Stimulated activated CD4-positive, alpha-beta T cell treated with anti-CD3 and anti-CD28 coated beads, Interleukin-2, amount 100 ng/mL, for 48 hours (primary cell): ENCODE measurements around the gene ZNF709.
"Not testable (repeated sequence)": the region's sequence is repeated elsewhere in the genome, so short reads cannot be mapped to it uniquely, and the experiment has no call there.

ENCODE experiments used
- DNase-seq, 2 donors: peaks; one replicate each; pipeline ENCODE4 v3.0.0-alpha.2; 2020

The ZNF709 gene

DNA sequence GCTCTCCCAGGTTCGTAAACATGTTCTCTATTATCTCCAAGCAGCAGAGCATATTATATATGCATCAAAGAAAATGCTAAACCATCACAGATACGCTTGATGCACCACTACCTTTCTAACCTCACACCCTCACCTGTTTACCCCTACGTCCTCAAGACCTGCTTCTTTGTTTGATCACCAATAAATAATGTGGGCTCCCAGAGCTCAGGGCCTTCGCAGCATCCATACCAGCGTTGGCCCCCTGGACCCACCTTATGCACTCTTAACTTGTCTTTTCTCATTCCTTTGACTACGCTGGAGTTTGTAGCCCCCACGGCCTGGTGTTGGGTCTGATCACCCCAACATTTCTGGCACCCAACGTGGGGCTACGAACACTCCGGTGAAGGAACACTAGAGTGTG is 33.8 kb downstream of the ZNF709 start:
- no peak for DNase-seq

GRCh38 chr19:12448808-12449207 is 35.8 kb downstream of the ZNF709 start:
- no peak for DNase-seq

- peak; percentile 97 to 99 for DNase-seq
Measured at GRCh38 chr19:12440541-12441316, 43.9 kb downstream of the ZNF709 start, which contains the start of gene ZNF443. ZNF443 (minus strand) TSS chr19:12441021; CDS start chr19:12440914, 107 bp downstream.

DNA sequence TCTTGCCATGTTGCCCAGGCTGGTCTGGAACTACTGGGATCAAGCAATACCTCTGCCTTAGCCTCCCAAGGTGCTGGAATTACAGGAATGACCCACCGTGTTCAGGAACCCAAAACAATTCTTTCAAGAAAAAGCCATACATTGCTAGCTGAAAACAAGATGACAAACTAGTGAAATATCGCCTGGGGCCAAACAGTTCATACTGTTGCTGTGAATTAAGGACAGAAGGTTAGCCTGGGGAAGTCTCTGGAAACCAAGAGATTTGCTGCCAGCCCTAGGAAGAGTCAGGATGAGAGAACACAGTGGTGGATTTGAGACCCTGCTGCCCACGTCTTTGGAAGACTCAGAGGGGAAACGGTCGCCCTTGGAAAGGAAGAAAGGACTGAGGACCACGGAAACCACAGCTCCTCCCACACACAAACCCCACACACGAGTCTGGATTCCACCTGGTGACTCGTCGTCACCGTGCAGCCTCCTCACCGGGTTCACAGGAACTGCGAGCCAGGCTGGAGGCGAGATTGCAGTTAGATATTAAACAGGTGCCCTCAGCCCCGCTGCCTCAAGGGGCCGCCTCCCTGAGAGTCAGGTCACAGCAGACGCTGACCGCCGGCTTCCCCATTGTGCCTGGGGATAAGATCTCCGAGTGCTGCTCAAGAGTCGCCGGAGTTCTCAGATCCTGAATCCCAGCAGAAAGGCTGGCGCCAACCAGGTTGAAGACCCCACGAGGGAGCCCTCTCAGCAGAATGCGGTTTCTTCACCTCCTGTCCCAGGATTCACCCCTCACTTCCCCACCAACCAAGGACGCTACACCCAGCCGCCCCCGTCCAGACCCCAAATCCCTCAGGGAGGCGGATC is 44.7 kb downstream of the ZNF709 start:
- peak; percentile 37 to 39 for DNase-seq

GRCh38 chr19:12430726-12431299 is 53.8 kb downstream of the ZNF709 start:
- DNase-seq: not testable (repeated sequence)

GRCh38 chr19:12425888-12426274 is 58.7 kb downstream of the ZNF709 start:
- no peak for DNase-seq

DNA sequence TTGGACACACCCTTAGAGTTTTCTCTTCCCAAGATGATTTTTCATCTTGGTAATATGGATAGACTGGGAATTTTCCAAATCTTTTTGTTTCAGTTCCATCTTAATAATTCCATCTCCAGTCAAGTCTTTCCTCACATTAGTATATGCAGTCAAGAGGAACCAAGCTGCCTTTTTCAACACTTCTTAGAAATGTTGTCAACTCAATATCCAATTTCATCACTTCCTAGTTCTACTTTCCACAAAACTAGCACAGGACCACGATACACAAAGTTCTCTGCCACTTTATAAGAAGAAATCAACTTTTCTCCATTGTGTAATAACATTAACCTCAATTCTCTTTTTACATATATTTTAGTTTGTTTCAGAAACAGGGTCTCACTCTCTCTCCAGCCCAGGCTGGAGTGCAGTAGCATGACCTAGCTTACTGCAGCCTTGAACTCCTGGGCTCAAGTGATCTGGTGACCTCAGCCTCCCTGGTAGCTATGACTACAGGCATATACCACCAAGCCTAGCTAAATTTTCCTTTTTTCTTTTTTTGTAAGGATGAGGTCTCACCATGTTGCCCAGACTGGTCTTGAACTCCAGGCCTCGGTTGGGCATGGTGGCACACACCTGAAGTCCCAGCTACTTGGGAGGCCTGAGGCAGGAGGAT is 59.3 kb downstream of the ZNF709 start:
- DNase-seq: no peak

DNA sequence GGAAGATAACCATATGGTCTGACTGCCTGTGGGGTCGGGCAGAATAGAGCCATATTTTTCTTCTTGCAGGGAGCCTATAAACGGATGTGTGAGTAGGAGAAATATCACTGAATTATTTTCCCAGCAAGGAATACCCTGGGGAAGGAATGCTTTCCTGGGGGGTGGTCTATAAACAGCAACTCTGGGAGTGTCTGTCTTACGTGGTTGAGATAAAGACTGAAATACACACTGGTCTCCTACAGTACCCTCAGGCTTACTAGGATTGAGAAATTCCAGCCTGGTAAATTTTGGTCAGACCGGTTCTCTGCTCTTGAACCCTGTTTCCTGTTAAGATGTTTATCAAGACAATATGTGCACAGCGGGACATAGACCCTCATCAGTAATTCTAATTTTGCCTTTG is 67.3 kb downstream of the ZNF709 start:
- DNase-seq: not testable (repeated sequence)

GRCh38 chr19:12411893-12412292 is 72.7 kb downstream of the ZNF709 start:
- no peak for DNase-seq
